Measurements from ENCODE around the gene SUGP1. TPM values are rescaled to one million over a fixed set of nuclear protein-coding genes. Genes with fewer than 3 reads are reported as not detected.

The SUGP1 gene
- total RNA-seq, 4 donors from 2014 or later, result 29.7 to 51.0 (median 39.8) TPM

DNA sequence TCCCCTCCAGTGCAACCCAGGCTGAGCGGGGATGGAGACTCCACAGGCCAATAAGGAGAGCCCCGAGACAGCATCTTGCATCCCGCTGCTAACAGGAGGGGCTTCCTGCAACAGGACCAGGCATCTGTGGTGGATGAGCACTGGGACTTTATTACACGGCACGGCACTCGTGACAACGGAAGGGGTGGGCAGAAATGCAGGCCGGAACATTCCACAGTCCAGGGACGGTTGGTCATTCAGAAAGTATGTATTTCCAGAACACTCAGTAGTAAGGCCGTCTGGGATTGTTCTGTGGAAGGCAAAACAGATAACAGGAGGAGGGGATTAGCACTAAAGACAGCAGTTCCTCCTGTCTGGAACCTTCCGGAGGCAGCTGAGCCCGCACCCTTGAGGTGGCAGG lies 43.9 kb downstream of the SUGP1 start:
- in situ Hi-C loops (cut with MboI; ENCODE audit: low sequenced_read_pairs in 4 of 4), result no loop called here
- no peak for TF ChIP-seq POLR2A (IDR thresholded peaks at IDR 0.05)
- H3K4me1 ChIP-seq, result peaks cover 0 to 3% of the 10 kb centered on the region in 2 donors
- no peaks in the 10 kb centered on the region for H3K9me3 ChIP-seq
- no peak overlapping the region for H3K4me3 ChIP-seq
- DNase-seq, result no peak
- peaks cover 0 to 10% (median 8%) of the 10 kb centered on the region in 3 donors for H3K27me3 ChIP-seq
- peaks cover 0 to 46% of the 10 kb centered on the region in 2 donors for H3K36me3 ChIP-seq
- no peak for ATAC-seq
- intact Hi-C loops (cut with DNase I; ENCODE audit: low total_unique reads), result no loop called here
- H3K27ac ChIP-seq, result no peak overlapping the region

DNA sequence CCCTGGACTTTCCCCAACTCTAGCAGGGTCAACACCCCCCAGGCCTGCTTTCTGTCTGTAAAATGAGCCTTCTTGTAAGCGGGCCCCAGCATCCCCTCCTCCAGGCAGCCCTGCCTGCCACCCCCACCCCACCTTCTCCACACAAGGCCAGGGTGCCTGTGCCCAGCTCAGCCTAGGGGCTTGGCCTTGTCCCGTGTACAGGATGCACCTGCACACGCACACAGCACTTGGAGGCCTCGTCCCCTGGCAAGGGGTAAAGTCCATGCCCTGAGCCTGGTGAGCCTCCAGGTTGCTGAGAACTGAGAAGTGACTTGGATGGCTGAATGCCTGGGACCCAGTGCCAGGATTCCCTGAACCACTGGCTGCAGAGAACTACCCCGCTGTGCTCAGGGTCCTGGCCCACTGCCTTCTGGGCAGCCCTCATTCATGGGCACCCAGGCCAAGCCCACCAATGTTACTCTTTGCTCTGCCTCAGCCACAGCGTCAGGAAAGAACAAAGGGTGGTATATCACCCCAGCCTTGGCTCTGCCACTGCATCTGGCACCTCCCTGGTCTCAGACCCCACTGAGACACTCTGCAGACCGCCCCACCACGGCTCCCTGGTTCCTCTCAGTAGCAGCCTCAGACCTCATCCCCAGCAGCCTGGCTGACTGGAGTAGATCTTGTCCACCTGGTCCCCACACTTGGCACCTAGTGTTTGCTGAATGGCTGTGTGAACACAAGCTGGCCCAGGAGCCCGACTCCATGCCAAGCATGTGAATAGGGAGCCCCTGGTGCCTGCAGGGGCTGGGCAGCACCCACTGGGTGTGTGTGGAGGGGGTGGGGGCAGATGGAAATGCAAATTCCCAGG lies 45.4 kb downstream of the SUGP1 start:
- intact Hi-C loops (cut with DNase I; ENCODE audit: low total_unique reads), result no loop called here
- H3K27me3 ChIP-seq, result peaks cover 0 to 10% (median 8%) of the 10 kb centered on the region in 3 donors
- in situ Hi-C loops (cut with MboI; ENCODE audit: low sequenced_read_pairs in 4 of 4), result no loop called here
- peaks cover 0 to 3% of the 10 kb centered on the region in 2 donors for H3K4me1 ChIP-seq
- ATAC-seq, result no peak
- H3K36me3 ChIP-seq, result peaks cover 0 to 44% of the 10 kb centered on the region in 2 donors
- DNase-seq, result no peak
- no peaks in the 10 kb centered on the region for H3K9me3 ChIP-seq
- no peak overlapping the region for H3K27ac ChIP-seq
- no peak overlapping the region for H3K4me3 ChIP-seq
- TF ChIP-seq, protein P1, sequence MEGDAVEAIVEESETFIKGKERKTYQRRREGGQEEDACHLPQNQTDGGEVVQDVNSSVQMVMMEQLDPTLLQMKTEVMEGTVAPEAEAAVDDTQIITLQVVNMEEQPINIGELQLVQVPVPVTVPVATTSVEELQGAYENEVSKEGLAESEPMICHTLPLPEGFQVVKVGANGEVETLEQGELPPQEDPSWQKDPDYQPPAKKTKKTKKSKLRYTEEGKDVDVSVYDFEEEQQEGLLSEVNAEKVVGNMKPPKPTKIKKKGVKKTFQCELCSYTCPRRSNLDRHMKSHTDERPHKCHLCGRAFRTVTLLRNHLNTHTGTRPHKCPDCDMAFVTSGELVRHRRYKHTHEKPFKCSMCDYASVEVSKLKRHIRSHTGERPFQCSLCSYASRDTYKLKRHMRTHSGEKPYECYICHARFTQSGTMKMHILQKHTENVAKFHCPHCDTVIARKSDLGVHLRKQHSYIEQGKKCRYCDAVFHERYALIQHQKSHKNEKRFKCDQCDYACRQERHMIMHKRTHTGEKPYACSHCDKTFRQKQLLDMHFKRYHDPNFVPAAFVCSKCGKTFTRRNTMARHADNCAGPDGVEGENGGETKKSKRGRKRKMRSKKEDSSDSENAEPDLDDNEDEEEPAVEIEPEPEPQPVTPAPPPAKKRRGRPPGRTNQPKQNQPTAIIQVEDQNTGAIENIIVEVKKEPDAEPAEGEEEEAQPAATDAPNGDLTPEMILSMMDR (IDR thresholded peaks at IDR 0.05 in 4 of 5, conservative IDR thresholded peaks at IDR 0.05 in 1 of 5), result no peak
- no peak for TF ChIP-seq POLR2A (IDR thresholded peaks at IDR 0.05)

DNA sequence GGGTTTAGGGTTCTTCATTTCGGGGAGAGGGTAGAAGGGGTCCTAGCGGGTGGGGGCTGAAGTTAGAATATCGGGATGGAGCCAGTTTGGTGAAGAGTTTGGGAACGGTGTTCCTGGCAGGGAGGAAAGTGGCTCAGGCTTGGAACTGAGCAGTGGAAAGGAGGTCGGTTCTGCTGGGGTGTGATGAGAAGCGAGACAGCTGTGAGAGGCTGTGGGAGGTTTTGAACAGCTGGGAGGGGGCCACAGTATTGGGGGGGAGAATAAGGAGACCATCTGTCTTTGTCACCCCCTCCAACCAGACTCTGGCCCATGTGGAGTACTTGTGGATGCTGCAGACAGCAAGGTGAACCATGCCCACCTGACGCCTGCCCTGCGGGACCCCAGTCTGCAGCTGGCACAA lies 46.2 kb downstream of the SUGP1 start:
- Histone ChIP-seq H3K4me3 (no peak overlapping the region), H3K4me1 (peaks cover 0 to 3% of the 10 kb centered on the region in 2 donors), H3K9me3 (no peaks in the 10 kb centered on the region), H3K36me3 (peaks cover 0 to 36% of the 10 kb centered on the region in 2 donors), H3K27me3 (peaks cover 0 to 10% (median 8%) of the 10 kb centered on the region in 3 donors), H3K27ac (no peak overlapping the region)
- in situ Hi-C loops (cut with MboI; ENCODE audit: low sequenced_read_pairs in 4 of 4), result no loop called here
- intact Hi-C loops (cut with DNase I; ENCODE audit: low total_unique reads), result no loop called here
- TF ChIP-seq, protein P1 (IDR thresholded peaks at IDR 0.05 in 4 of 5, conservative IDR thresholded peaks at IDR 0.05 in 1 of 5), result no peak
- TF ChIP-seq POLR2A (IDR thresholded peaks at IDR 0.05), result no peak
- ATAC-seq (no peak), DNase-seq (no peak)

DNA sequence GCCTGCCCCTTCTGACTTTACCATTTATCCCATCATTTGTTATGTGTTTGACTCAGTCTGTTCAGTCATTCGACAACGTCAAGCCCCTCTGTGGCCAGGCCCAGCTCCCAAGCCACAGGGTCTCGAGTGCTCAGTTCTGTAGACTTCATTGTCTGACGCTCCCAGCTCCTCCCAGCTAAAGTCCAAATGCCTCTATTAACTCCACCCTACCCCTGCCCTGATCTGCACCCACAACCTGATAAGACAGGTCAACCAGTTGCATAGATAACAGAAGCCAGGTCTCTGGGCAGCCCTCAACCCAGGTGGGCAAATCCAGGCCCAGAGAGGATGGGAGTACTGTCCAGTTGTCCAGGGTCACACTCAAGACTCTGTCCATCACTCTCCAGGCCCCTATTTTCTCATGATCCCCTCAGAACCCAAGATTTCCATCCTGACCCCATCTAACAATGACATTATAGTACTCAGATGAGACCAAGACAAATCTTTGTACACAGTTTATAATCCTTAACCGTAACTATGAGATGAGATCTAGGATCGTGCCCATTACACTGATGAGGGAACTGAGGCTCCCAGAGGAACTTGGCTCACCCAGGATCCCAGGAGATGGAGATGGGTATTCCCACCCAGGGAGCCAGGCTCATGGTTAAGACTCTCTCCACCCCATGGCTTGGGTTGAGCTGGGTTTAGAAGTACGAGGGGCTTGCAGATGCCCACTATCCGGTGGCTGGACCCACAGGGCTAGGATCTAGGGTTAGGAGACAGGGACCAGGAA lies 48.3 kb downstream of the SUGP1 start:
- H3K36me3 ChIP-seq, result peaks cover 0 to 15% of the 10 kb centered on the region in 2 donors
- peaks cover 0 to 10% (median 8%) of the 10 kb centered on the region in 3 donors for H3K27me3 ChIP-seq
- peaks cover 0 to 3% of the 10 kb centered on the region in 2 donors for H3K4me1 ChIP-seq
- H3K4me3 ChIP-seq, result no peak overlapping the region
- intact Hi-C loops (cut with DNase I; ENCODE audit: low total_unique reads), result no loop called here
- in situ Hi-C loops (cut with MboI; ENCODE audit: low sequenced_read_pairs in 4 of 4), result no loop called here
- no peak for ATAC-seq
- no peaks in the 10 kb centered on the region for H3K9me3 ChIP-seq
- TF ChIP-seq POLR2A (IDR thresholded peaks at IDR 0.05), result no peak
- TF ChIP-seq, protein P1 (IDR thresholded peaks at IDR 0.05 in 4 of 5, conservative IDR thresholded peaks at IDR 0.05 in 1 of 5), result no peak
- no peak for DNase-seq
- no peak overlapping the region for H3K27ac ChIP-seq
